Stimulated activated CD8-positive, alpha-beta memory T cell treated with anti-CD3 and anti-CD28 coated beads, Interleukin-15, amount 100 ng/mL, for 48 hours (primary cell): ENCODE data around the gene NINL.

Source experiments
- DNase-seq, 2 donors: peaks; one replicate each; pipeline ENCODE4 v3.0.0-alpha.2; 2020; ENCODE audit warnings: low read depth in 2 of 2

The NINL gene

GRCh38 chr20:25533920-25534700 is 51.2 kb downstream of the NINL start:
- no peak for DNase-seq

GRCh38 chr20:25532971-25533391 is 52.4 kb downstream of the NINL start:
- no peak for DNase-seq

GRCh38 chr20:25532015-25532751 is 53.1 kb downstream of the NINL start:
- no peak for DNase-seq

GRCh38 chr20:25529295-25529951 is 55.9 kb downstream of the NINL start:
- no peak for DNase-seq

GRCh38 chr20:25527949-25528348 is 57.4 kb downstream of the NINL start:
- no peak for DNase-seq

GRCh38 chr20:25526446-25526845 is 58.9 kb downstream of the NINL start:
- no peak for DNase-seq

- DNase-seq: no peak
Observed at GRCh38 chr20:25525867-25526266, 59.5 kb downstream of the NINL start.

GRCh38 chr20:25525295-25525694 is 60.0 kb downstream of the NINL start:
- DNase-seq: no peak

- DNase-seq: no peak
Observed at GRCh38 chr20:25521382-25521781, 63.9 kb downstream of the NINL start.

GRCh38 chr20:25517124-25517523 is 68.2 kb downstream of the NINL start:
- no peak for DNase-seq

- no peak for DNase-seq
Observed at GRCh38 chr20:25514747-25515340, 70.5 kb downstream of the NINL start.

GRCh38 chr20:25514195-25514594 is 71.1 kb downstream of the NINL start:
- no peak for DNase-seq

GRCh38 chr20:25512709-25513108 is 72.6 kb downstream of the NINL start:
- no peak for DNase-seq

- DNase-seq: no peak
Observed at GRCh38 chr20:25511183-25511582, 74.1 kb downstream of the NINL start.

- DNase-seq: no peak
Observed at GRCh38 chr20:25510721-25511120, 74.6 kb downstream of the NINL start.

- no peak for DNase-seq
Observed at GRCh38 chr20:25510202-25510601, 75.1 kb downstream of the NINL start.

GRCh38 chr20:25509084-25509483 is 76.2 kb downstream of the NINL start:
- DNase-seq: no peak

GRCh38 chr20:25508083-25508770 is 77.1 kb downstream of the NINL start:
- DNase-seq: no peak

GRCh38 chr20:25507385-25508082 is 77.8 kb downstream of the NINL start:
- no peak for DNase-seq

GRCh38 chr20:25504366-25505135 is 80.8 kb downstream of the NINL start:
- DNase-seq: no peak
